PC-3 (cell line): ENCODE data around the gene WNK2.

ENCODE experiments used
- CTCF ChIP-seq: fragments of 300-600 bp; sonication (generic); conservative IDR thresholded peaks from 2 replicates; pipeline ENCODE4 v1.5.1; 2017; ENCODE audit warnings: antibody characterized with exemption, low read depth, mild to moderate bottlenecking, low read length
- EZH2 ChIP-seq: fragments of 300-600 bp; sonication (generic); IDR thresholded peaks from one replicate; pipeline ENCODE4 v1.6.1; 2017; ENCODE audit warnings: antibody characterized with exemption, mild to moderate bottlenecking, low read length; ENCODE audit not compliant: unreplicated experiment

- no peak for TF ChIP-seq CTCF
- TF ChIP-seq EZH2 = no peak
These were observed 180.9 kb downstream of the WNK2 start for GRCh38 chr9:93364734-93365426.
